Mucosa of stomach (tissue), 1 donor: ENCODE data around the gene GLIS2.
"Not testable (repeated sequence)": the region's sequence is repeated elsewhere in the genome, so short reads cannot be mapped to it uniquely, and the experiment has no call there.

ENCODE experiments used
- H3K27me3 ChIP-seq: one replicate; pipeline ENCODE4 v1.7.0; 2013; ENCODE audit warnings: mild to moderate bottlenecking, low read length; ENCODE audit not compliant: control insufficient read depth, insufficient read depth
- H3K36me3 ChIP-seq: one replicate; pipeline ENCODE4 v1.7.0; 2013; ENCODE audit warnings: low read length; ENCODE audit not compliant: control insufficient read depth, insufficient read depth
- H3K4me1 ChIP-seq: one replicate; pipeline ENCODE4 v1.7.0; 2013; ENCODE audit warnings: mild to moderate bottlenecking, low read length; ENCODE audit not compliant: control insufficient read depth, insufficient read depth
- H3K4me3 ChIP-seq: one replicate; pipeline ENCODE4 v1.7.0; 2013; ENCODE audit warnings: low read length
- H3K9ac ChIP-seq: one replicate; pipeline ENCODE4 v1.7.0; 2013; ENCODE audit warnings: mild to moderate bottlenecking, low read length, moderate library complexity
- H3K9me3 ChIP-seq: one replicate; pipeline ENCODE4 v1.7.0; 2013; ENCODE audit warnings: mild to moderate bottlenecking, low read length, moderate library complexity; ENCODE audit not compliant: control insufficient read depth
- donor health status: Pancreatic carcinoma.

The GLIS2 gene

DNA sequence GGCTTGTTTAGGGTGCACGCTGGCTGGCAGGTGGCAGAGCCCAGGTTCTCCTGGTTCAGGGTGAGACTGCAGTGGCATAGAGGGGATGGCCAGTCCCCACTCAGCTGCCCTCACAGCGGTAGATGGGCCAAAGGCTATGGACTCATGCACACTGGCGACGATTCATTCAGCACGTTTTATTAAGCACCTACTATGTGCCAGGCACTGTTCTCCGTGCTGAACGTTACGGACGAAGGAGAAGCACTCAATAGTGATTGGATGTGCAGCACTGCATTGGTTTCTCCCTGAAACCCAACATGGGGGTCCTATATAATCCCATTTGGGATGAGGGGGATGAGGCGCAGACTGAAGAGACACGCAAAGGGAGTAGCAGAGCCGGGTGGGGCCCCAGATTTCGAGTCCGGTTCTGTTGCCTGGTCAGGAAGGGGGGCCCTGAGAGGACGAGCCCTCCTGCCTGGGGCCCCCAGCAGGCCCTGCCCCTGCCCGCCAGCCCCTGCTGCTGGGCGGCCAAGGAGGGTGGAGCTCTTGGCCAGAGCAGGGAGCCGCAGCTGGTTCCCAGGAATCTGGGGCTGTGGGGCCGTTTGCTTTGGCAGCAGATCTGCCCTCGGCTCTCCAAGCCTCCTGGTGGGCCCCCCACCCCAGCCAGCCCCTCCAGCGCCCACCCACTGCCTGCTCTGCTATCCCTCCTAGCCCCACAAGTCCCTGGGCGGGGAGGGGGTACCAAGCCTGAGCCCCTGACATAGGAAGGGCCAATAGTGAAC, 8.8 kb downstream of the GLIS2 start:
- Histone ChIP-seq H3K27me3 (no peaks in the 10 kb centered on the region), H3K9ac (peak overlapping the region; percentile 28), H3K9me3 (no peaks in the 10 kb centered on the region), H3K36me3 (no peaks in the 10 kb centered on the region), H3K4me3 (no peak overlapping the region), H3K4me1 (peaks cover 49% of the 10 kb centered on the region)

DNA sequence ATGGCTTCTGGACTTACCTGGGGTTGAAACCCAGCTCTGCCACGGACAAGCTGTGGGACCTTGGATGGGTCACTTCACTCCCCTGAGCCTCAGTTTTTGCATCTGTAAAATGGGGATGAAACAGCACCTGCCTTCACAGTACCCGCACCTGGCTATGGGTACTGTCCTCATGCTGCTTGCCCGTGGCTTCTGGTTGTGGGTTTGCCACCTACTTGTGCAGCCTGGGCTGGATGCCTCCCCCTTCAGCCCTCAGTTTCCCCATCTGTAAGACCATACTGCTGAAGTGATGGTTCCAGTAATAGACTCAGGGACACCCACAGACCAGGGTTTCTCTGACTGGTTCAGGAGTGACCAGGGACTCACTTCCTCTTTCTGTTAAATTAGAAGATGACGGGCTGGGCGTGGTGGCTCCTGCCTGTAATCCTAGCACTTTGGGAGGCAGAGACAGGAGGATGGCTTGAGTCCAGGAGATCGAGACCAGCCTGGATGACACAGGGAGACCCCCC, 9.4 kb downstream of the GLIS2 start:
- peak overlapping the region; percentile 28 for H3K9ac ChIP-seq
- peaks cover 47% of the 10 kb centered on the region for H3K4me1 ChIP-seq
- no peaks in the 10 kb centered on the region for H3K27me3 ChIP-seq
- no peaks in the 10 kb centered on the region for H3K36me3 ChIP-seq
- H3K4me3 ChIP-seq = no peak overlapping the region
- no peaks in the 10 kb centered on the region for H3K9me3 ChIP-seq

DNA sequence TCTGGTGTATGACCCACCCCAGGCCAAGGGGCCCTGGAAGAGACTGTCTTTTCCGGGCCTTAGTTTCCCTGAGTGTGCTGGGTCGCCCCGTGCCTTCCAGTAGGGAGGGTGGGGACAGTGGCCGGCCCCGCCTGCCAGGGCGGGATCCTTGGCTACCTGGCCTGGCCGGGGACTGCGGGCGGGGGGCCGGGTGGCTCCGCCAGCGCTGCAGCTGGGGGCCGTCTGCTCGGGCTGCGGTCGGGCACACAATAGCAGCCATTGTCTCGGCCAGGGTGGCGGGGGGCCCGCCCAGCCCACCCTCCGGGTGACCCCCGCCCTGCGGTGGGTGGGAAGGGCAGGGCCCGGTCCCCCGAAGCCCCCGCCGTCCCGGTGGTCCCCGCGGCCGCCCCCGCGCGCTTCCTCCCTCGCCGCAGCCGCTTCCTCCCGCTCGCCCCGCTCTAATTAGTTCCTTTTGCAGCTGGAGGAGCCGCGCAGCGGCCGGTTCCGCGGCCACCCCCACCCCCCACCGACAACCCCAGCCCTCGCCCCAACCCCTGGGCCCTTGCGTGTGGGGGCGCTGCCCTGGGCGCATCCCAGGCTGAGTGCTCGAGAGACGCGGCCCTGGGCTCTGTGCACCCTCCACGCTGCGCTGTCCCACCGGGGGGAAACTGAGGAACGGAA, 11.6 kb downstream of the GLIS2 start:
- Histone ChIP-seq H3K4me1 (peaks cover 41% of the 10 kb centered on the region), H3K9me3 (no peaks in the 10 kb centered on the region), H3K9ac (peak overlapping the region; percentile 53), H3K27me3 (no peaks in the 10 kb centered on the region), H3K36me3 (no peaks in the 10 kb centered on the region), H3K4me3 (no peak overlapping the region)

DNA sequence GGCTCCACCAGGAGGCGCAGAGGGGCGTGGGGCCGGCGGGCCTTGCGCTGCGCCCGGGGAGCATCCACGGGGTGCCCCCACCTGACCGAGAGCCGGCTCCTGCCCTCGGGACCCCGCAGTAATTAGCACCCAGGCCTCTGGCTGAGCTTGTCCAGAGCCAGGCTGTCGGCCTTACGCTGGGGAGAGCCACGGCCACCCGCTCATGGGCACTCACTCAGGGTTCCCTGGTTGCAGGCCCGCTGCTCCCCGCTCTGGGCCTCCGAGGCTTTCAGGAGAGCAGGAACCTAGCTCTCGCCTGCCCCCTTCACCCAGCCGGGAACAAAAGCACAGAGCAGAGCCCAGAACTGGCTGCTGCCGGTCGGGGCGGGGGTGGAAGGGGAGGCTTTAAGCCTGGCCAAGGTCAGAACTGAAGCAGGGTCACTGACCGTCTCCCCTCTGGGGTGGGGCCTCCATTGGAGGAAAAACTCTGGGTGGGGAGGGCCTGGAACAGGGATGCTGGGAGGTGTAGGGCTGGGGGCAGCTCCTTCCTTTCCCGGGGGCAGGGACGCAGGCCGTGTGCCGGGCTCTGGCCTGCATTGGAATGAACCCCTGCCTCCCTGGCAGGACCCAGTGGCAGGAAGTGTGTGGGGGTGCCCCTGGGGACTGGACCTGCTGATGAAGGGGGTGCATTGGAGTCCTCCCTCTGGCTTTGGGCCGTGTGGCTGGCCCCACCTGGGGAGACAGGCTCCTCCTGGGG, 12.3 kb downstream of the GLIS2 start:
- H3K4me3 ChIP-seq = no peak overlapping the region
- peaks cover 41% of the 10 kb centered on the region for H3K4me1 ChIP-seq
- no peaks in the 10 kb centered on the region for H3K9me3 ChIP-seq
- H3K9ac ChIP-seq = peak overlapping the region; percentile 53
- H3K36me3 ChIP-seq = no peaks in the 10 kb centered on the region
- H3K27me3 ChIP-seq = no peaks in the 10 kb centered on the region

DNA sequence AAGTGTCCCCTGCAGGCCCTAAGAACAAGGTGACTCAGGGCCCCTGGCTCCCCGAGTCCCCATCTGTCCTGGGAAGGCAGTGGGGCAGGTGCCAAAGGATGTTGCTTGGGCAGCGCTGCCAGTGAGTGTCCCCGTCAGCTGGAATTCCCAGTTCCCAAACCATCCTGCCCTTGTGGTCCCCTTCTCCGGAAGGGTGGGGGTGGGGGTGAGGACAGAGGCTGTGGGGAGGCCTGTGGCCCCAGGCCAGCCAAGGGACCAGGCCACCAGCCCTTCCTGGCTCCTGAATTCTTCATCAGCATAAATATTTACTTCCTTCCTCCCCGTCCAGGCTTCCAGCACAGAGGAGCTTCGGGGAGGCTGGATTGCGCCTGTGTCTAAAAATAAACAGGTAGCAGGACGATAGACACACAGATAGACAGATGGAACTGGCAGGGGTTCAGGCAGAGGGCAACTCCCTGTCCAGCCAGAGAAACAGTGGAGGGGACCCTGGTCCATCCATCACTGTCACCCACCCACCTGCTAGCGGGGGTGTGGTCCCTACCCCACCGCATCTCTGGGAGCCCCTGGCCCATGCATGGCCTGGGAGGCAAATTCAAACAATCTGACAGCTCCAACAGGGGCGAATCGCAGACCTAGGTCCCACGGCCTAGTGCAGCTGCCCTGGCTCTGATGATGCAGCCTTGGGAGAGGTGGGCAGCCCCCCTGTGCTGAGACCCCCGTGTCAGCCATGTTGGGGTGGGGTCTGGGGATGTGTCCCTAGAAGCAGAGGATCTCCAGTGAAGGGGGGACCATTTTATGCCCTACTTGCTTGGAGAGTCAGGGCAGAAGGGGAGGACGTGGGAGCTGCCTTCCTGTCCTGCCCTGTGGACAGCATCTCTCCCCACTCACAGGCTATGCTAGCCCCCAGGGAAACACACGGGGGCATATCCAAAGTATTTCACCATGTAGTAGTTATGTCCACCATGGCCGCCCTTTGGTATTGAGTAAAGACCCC, 13.2 kb downstream of the GLIS2 start:
- Histone ChIP-seq H3K9me3 (no peaks in the 10 kb centered on the region), H3K9ac (no peak overlapping the region), H3K27me3 (no peaks in the 10 kb centered on the region), H3K4me3 (no peak overlapping the region), H3K36me3 (no peaks in the 10 kb centered on the region), H3K4me1 (peaks cover 33% of the 10 kb centered on the region)

DNA sequence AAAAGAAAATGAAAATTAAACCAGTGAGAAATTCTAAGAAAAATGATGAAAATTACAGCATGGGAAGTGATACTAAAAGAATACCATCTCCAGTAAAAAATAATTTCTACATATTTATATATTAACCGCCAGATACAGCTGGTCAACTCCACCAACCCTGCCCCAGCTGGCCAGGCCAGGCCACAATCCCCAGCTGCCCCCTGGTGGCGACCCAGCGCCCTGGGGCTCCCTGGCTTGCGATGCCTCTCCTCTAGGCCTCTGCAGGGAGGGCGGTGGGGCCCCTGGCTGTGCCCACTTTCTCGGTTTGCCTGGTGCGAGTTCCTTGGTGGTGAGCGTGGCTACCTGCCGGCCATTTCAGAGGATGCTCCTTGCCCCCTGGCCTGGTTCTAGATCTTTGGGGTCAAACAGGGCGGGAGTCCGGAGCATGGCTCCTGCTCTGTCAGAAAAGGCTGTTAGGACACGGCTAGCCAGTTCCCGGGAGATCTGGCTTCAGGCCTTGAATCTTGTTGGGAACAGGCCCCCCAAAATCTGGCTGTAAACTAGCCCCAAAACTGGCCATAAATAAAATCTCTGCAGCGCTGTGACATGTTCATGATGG, 14.5 kb downstream of the GLIS2 start:
- Histone ChIP-seq H3K4me1 (peaks cover 23% of the 10 kb centered on the region), H3K4me3 (no peak overlapping the region), H3K27me3 (no peaks in the 10 kb centered on the region), H3K9me3 (no peaks in the 10 kb centered on the region), H3K36me3 (no peaks in the 10 kb centered on the region), H3K9ac (no peak overlapping the region)

DNA sequence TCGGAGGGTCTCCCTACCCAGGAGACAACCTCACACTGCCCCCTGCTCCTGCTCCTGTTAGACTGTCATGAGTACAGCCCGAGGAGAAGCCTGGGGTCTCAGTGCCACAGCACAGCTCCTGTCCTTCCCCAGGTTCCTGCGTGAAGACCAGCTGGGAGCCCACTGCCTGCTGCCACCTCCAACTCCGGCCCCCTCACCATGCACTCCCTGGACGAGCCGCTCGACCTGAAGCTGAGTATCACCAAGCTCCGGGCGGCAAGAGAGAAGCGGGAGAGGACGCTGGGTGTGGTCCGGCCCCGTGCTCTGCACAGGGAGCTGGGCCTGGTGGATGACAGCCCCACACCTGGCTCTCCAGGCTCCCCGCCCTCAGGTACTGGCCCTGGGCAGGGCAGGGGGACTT, 16.2 kb downstream of the GLIS2 start:
- no peaks in the 10 kb centered on the region for H3K27me3 ChIP-seq
- peaks cover 21% of the 10 kb centered on the region for H3K4me1 ChIP-seq
- no peak overlapping the region for H3K9ac ChIP-seq
- no peaks in the 10 kb centered on the region for H3K9me3 ChIP-seq
- no peaks in the 10 kb centered on the region for H3K36me3 ChIP-seq
- H3K4me3 ChIP-seq = no peak overlapping the region

DNA sequence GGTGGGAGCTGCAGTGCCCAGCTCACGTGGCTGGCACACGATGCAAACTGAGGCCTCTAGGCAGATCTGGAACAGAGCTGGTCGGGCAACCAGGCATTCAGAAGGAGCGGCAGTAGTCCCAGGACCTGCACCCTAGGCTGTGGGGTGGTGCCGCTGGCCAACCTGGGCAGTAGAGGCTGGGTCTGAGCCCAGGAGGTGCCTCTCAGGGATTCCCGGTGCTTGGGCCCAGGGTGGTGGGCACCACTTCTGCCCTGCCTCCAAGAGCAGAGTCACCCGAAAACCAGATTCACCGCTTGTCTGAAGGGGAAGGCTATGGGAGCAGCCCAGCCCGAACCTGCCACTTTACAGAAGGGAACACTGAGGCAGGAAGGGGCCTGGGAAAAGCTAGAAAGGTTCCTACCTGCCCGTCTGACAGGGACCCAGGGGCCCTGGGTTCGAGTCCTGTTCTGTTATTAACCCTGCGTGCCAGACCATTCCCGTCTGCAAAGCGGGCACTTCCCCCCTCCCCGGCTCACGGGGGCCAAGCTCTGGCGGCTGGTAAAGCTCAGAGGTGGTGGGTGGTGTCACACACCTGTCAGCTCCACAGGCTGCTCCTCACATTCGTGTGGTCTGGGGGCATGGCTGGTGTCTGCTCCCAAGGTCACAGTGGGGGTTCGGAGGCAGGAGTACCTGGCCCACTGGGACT, 16.9 kb downstream of the GLIS2 start:
- peaks cover 18% of the 10 kb centered on the region for H3K4me1 ChIP-seq
- H3K27me3 ChIP-seq = no peaks in the 10 kb centered on the region
- H3K9ac ChIP-seq = no peak overlapping the region
- H3K9me3 ChIP-seq = no peaks in the 10 kb centered on the region
- H3K36me3 ChIP-seq = no peaks in the 10 kb centered on the region
- no peak overlapping the region for H3K4me3 ChIP-seq

DNA sequence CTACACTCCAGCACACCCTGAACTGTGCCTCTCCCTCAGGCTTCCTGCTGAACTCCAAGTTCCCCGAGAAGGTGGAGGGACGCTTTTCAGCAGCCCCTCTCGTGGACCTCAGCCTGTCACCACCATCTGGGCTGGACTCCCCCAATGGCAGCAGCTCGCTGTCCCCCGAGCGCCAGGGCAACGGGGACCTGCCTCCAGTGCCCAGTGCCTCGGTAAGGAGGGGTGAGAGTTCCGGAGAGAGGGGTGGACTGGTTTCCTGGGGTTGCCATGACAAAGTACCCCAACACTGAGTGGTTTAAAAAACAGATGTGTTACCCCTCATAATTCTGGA, 17.4 kb downstream of the GLIS2 start:
- Histone ChIP-seq H3K4me3 (no peak overlapping the region), H3K27me3 (no peaks in the 10 kb centered on the region), H3K4me1 (peaks cover 13% of the 10 kb centered on the region), H3K9ac (no peak overlapping the region), H3K9me3 (no peaks in the 10 kb centered on the region), H3K36me3 (no peaks in the 10 kb centered on the region)

DNA sequence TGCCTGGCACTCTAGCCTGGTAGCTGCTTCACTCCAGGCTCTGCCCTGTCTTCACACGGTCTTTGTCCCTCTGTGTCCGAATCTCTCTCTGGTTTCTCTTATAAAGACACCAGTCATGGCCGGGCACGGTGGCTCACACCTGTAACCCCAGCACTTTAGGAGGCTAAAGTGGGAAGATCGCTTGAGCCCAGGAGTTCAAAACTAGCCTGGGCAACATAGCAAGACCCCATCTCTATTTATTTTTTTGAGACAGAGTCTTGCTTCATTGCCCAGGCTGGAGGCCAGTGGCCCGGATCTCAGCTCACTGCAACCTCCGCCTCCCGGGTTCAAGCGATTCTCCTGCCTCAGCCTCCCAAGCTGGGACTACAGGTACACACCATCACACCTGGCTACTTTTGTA, 17.8 kb downstream of the GLIS2 start:
- not testable (repeated sequence) for H3K9me3 ChIP-seq, H3K4me1 ChIP-seq, H3K36me3 ChIP-seq, H3K27me3 ChIP-seq, H3K9ac ChIP-seq, H3K4me3 ChIP-seq
